ENCODE data around the gene NFXL1.

NFXL1 gene

GRCh38 chr4:47831026-47831679 is 83.2 kb downstream of the NFXL1 start:
- DNase-seq (ENCODE audit: low read depth) = no peak

DNA sequence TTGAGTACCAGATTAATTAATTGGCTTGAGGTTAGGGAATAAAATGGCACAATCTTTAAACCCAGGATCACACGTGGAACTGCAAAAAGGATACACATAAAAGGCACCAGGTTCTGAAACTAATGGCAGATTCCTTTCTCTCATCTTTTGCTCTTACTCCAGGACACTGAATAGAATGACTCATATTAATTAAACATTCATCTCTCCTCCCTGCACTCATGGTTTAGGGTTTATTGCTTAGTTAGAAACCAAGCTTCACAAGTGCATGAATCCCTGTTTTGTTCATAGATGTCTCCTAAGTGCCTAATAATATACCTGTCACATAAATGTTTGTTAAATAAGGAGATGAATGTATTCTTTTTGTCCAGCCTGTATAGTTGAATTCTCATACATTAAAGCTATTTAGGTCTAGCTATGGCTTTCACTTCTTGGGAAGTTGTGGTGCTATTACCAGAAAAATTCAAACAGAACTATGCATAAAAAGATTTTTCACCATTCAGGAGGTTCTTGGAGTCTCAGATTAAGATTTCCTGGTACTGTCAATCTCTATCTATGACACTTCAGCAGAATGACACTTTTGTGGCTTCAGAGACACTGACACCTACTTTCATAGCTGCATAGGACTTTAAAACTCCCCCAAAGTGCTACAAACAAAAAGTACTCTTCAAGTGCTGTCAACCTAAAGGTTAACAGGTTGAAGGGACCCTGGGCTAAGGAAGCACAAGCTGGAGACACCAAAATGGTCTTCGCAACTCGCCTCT is 83.9 kb downstream of the NFXL1 start:
- no peak for DNase-seq (ENCODE audit: low read depth)

- no peak for DNase-seq (ENCODE audit: low read depth)
Measured at GRCh38 chr4:47829438-47829837, 84.9 kb downstream of the NFXL1 start.

DNA sequence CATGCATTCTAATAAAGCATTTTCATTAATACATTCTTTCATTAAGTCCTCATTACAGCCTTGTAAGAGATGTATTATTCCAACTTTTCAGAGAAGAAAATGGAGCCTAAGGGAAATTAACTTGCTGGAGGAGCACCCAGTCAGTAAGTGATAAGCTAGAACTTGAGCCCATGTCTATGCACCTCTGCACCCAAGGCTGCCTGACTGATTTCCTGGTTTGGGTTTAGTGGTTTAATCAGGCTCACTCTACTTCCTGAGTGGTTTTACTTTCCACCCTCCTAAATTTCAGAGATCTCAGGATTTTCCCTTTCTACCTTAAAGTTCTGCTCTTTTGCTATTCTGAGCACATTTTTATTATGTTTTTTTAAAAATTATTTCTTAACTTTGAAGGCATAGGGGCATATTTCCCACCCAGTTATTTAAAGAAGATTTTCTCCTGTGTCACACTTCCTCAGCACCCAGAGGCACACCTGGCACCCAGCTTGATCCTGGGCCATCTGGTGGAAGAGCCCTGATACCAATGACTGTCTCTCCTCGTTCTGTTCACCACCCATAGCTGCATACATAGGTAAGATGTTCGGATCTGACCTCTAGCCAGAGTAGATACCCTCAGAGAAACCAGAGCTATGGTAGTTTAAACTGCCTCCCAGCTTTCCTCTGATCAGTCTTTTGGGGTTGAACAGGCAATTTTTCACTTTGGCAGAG is 86.9 kb downstream of the NFXL1 start:
- no peak for DNase-seq (ENCODE audit: low read depth)

- no peak for DNase-seq (ENCODE audit: low read depth)
Measured at GRCh38 chr4:47824840-47825239, 89.5 kb downstream of the NFXL1 start.

DNA sequence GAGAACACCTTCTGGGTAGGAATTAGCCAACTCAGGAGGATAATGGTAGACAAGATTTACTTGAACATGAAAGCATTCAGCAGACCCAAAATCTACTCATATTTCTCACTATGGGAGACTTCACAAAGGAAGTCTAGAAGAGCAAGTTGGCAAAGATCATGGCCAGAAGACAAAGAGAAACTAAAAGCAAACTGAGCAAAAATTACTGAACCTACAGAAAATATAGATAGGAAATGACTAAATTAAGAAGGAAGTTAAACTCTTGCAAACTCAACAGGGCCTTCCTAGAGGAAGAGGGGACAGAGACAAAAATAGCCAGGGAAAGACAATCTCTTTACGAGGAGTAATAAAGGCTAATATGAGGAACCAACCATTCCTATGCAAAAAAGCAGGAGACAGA is 95.2 kb downstream of the NFXL1 start:
- no peak for DNase-seq (ENCODE audit: low read depth)

- DNase-seq (ENCODE audit: low read depth) = no peak
Measured at GRCh38 chr4:47817275-47817674, 97.1 kb downstream of the NFXL1 start.

DNA sequence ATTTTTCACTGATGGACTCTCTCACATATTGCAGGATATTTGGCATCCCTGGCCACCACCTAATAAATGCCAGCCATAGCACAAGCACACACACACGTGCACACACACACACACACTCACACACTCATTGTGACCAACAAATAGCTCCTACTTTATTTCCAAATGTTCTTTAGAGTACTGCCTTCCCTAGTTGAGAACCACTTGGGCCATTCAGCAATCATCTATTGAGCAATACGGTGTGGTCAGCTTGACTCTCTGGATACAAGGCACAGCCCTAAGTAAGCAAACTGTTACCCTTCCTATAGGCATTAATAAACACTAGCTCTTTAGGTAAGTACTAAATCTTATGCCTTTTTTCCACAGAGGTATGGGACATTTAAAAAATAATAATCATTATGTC is 97.6 kb downstream of the NFXL1 start:
- DNase-seq (ENCODE audit: low read depth) = no peak

DNA sequence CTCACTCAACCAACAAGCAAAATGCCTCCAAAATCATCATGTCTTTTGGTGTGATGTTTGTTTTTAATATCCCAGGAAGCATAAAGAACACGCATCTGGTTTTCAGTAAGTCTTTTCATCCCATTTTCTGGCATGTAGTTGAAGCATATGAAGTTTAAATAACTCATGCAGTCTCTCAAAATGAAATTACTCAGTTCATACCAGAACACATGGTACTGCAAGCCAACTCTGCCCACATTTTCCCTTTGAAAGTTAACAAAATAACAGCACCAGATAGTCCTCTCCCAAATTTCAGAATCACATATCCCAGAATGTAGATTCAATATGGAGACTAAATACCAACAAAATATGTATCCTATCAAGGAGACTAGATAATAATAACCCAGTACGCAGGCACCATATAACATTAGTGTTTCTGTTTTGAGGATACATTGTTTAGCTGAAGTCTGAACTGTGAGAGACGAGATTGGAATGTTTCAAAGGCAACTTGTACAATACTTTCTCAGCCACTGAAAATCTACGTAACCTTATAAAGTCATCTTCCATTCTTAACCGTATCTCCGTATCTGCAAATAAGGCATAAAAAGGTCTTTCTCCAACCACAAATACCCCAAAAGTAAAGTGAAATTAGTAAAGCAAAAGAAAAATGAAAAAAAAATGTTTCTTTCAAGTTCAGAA is 99.6 kb downstream of the NFXL1 start:
- no peak for DNase-seq (ENCODE audit: low read depth)

- no peak for DNase-seq (ENCODE audit: low read depth)
Measured at GRCh38 chr4:47809654-47810203, 104.7 kb downstream of the NFXL1 start.

DNA sequence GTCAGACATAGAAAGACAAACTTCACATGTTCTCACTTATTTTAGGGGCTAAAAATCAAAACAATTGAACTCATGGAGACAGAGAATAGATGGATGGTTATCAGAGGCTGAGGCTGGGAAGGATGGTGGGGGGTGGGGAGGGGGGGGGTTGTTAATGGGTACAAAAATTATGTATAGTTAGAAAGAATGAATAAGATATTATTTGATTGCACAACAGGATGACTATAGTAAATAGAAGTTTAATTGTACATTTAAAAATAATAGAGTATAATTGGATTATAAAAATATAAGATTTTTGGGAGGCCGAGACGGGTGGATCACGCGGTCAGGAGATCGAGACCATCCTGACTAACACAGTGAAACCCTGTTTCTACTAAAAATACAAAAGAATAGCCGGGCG is 109.8 kb downstream of the NFXL1 start:
- DNase-seq (ENCODE audit: low read depth) = no peak

- no peak for DNase-seq (ENCODE audit: low read depth)
Measured at GRCh38 chr4:47801481-47802002, 112.8 kb downstream of the NFXL1 start.

DNA sequence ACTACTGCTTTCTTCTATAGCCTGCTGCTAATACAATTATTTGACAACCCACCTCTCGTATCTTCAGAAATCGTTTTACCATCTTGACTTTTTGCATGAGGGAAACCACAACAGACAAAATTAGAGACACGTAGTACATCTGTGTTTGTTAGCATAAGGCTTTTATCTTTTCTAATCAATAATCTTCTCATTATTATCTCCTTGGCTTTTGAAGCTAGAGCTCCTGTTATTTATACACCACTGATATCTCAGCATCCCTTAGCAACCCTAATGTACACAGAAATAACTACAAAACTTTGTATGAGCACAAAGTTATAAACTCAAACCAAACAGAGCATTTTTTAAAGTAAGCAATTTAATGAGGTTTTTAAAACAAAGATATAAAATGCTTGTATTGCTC is 116.2 kb downstream of the NFXL1 start:
- no peak for DNase-seq (ENCODE audit: low read depth)
